Thoracic aorta (tissue), 2 donors: ENCODE data around the gene IPO11. TPM values are rescaled to one million over a fixed set of nuclear protein-coding genes. Genes with fewer than 3 reads are reported as not detected.
"Not testable (repeated sequence)": the region's sequence is repeated elsewhere in the genome, so short reads cannot be mapped to it uniquely, and the experiment has no call there.

Experiments
- ATAC-seq: fragments of 150-250 bp; one replicate; pipeline ENCODE4 v1.8.0; 2017; ENCODE audit warnings: low read depth; ENCODE audit not compliant: insufficient number of reproducible peaks, low FRiP score
- DNase-seq: peaks from one replicate; pipeline ENCODE4 v3.0.0-alpha.2; 2020; ENCODE audit warnings: low spot score
- H3K27ac ChIP-seq, 2 donors: fragments of 200-600 bp; sonication (generic); 1 replicate in 1 of 2; 2 replicates in 1 of 2; pipeline ENCODE4 v1.5.1; 2016; ENCODE audit warnings: mild to moderate bottlenecking in 2 of 2, moderate library complexity in 2 of 2
- H3K27me3 ChIP-seq: fragments of 200-600 bp; sonication (generic); replicated peaks from 2 replicates; pipeline ENCODE4 v1.6.0; 2016; ENCODE audit warnings: mild to moderate bottlenecking; ENCODE audit not compliant: insufficient read depth
- H3K36me3 ChIP-seq: fragments of 200-600 bp; sonication (generic); one replicate; pipeline ENCODE4 v1.5.1; 2016
- H3K4me1 ChIP-seq, 2 donors: fragments of 200-600 bp; sonication (generic); 1 replicate in 1 of 2; 2 replicates in 1 of 2; pipeline versions ENCODE4 v1.5.1 to v1.6.0; 2016; ENCODE audit warnings: low read depth in 2 of 2, mild to moderate bottlenecking in 1 of 2; ENCODE audit not compliant: control insufficient read depth in 1 of 2
- H3K4me3 ChIP-seq: fragments of 200-600 bp; sonication (generic); 2 replicates; pipeline ENCODE4 v1.5.1; 2016; ENCODE audit warnings: mild to moderate bottlenecking
- H3K9me3 ChIP-seq: fragments of 200-600 bp; sonication (generic); 2 replicates; pipeline ENCODE4 v1.5.1; 2016
- total RNA-seq, 2 donors: library from RNA; depleted of rRNA; stranded (reverse); fragments of >200 nt; gene quantifications; one replicate each; pipeline versions ENCODE4 v1.1.0 to v1.2.3, GENCODE V29; 2016
- TF ChIP-seq, protein P1 (sequence below): fragments of 200-600 bp; sonication (generic); IDR thresholded peaks from one replicate; pipeline ENCODE4 v1.5.1; 2019; ENCODE audit warnings: antibody characterized with exemption

Gene IPO11
- total RNA-seq, 2 donors from 2014 or later, result 10.7 to 16.5 TPM

DNA sequence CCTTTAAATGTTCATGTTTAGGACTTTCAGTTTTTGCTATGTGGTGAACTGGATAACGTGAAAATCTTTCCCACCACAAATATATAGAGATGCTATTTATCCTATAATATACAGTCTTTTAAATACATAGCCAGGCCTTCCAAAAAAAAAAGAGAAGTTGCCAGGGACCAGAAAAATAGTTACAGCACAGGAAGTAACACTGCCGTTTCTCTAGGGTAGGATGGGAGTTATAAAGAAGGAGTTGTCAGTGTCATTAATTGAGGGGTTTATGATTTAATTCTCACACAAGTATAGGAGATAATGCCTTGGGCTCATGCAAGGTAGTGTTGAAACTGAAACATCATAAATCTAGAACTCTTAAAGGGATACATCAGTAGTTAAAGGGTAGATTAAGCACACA lies 250.0 kb downstream of the IPO11 start:
- DNase-seq (no peak), ATAC-seq (no peak)
- H3K9me3 ChIP-seq, result no peaks in the 10 kb centered on the region
- no peaks in the 10 kb centered on the region for H3K27me3 ChIP-seq
- H3K36me3 ChIP-seq, result no peaks in the 10 kb centered on the region
- H3K4me3 ChIP-seq, result no peak overlapping the region
- H3K27ac ChIP-seq, result no peak overlapping the region
- no peaks in the 10 kb centered on the region for H3K4me1 ChIP-seq
- TF ChIP-seq, protein P1, sequence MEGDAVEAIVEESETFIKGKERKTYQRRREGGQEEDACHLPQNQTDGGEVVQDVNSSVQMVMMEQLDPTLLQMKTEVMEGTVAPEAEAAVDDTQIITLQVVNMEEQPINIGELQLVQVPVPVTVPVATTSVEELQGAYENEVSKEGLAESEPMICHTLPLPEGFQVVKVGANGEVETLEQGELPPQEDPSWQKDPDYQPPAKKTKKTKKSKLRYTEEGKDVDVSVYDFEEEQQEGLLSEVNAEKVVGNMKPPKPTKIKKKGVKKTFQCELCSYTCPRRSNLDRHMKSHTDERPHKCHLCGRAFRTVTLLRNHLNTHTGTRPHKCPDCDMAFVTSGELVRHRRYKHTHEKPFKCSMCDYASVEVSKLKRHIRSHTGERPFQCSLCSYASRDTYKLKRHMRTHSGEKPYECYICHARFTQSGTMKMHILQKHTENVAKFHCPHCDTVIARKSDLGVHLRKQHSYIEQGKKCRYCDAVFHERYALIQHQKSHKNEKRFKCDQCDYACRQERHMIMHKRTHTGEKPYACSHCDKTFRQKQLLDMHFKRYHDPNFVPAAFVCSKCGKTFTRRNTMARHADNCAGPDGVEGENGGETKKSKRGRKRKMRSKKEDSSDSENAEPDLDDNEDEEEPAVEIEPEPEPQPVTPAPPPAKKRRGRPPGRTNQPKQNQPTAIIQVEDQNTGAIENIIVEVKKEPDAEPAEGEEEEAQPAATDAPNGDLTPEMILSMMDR, result no peak

- Histone ChIP-seq H3K27me3 (no peaks in the 10 kb centered on the region), H3K4me3 (no peak overlapping the region), H3K36me3 (no peaks in the 10 kb centered on the region), H3K9me3 (no peaks in the 10 kb centered on the region), H3K4me1 (no peaks in the 10 kb centered on the region), H3K27ac (no peak overlapping the region)
- no peak for ATAC-seq
- TF ChIP-seq, protein P1, result no peak
- DNase-seq, result no peak
Observed at GRCh38 chr5:62671479-62671878, 258.9 kb downstream of the IPO11 start.

- H3K27me3 ChIP-seq, ATAC-seq, H3K36me3 ChIP-seq, H3K27ac ChIP-seq, H3K4me1 ChIP-seq, H3K9me3 ChIP-seq, DNase-seq, H3K4me3 ChIP-seq: not testable (repeated sequence)
Observed at GRCh38 chr5:62676596-62676995, 264.0 kb downstream of the IPO11 start.

Other genes starting within 250 kb of the IPO11 start
- 10 to 100 TPM; 19.5 to 28.9 TPM for gene KIF2A, start 106.6 kb upstream of the IPO11 start, total RNA-seq
- gene DIMT1, start 8.9 kb upstream of the IPO11 start, total RNA-seq, result 10 to 100 TPM; 28.8 to 29.2 TPM
- gene LRRC70, start 166.1 kb downstream of the IPO11 start, total RNA-seq, result 1 to 10 TPM; 3.6 to 4.2 TPM